AG04449 (cell line): ENCODE results near the gene EEFSEC.

Experiments
- CTCF ChIA-PET: fragments of 350-600 bp; formaldehyde crosslinking; extraction: SDS; loops from one replicate; lab custom pipeline; 2021; ENCODE audit warnings: antibody characterized with exemption; lab: Yijun Ruan, JAX
- POLR2A ChIA-PET: fragments of 400-600, 350-600 bp; formaldehyde crosslinking; extraction: SDS; loops from one replicate; lab custom pipeline; 2020; ENCODE audit warnings: antibody characterized with exemption, inconsistent platforms; lab: Yijun Ruan, JAX
- DNase-seq: peaks from one replicate; pipeline ENCODE4 v3.0.0-alpha.2; 2010; ENCODE audit warnings: low read depth, low spot score
- H3K4me3 ChIP-seq: 2 replicates; pipeline ENCODE4 v1.5.1; 2011; ENCODE audit warnings: low read depth, mild to moderate bottlenecking, control low read depth, low read length
- CTCF ChIP-seq: IDR thresholded peaks from one replicate; pipeline ENCODE4 v1.5.1; 2011; ENCODE audit warnings: mild to moderate bottlenecking, moderate library complexity, low read length, control low read depth, inconsistent platforms; ENCODE audit not compliant: insufficient read depth; ENCODE audit errors: missing control alignments

EEFSEC gene

GRCh38 chr3:128281056-128281455 is 127.8 kb downstream of the EEFSEC start:
- TF ChIP-seq CTCF: no peak
- POLR2A ChIA-PET: no interaction called here
- CTCF ChIA-PET: interaction anchor here (1.1 kb wide), 1 partner anchor 17 kb away, joined by 3 read pairs; no protein-coding TSS in a partner anchor
- no peak for DNase-seq
- H3K4me3 ChIP-seq: no peak overlapping the region

GRCh38 chr3:128281461-128282367 is 128.4 kb downstream of the EEFSEC start:
- H3K4me3 ChIP-seq: no peak overlapping the region
- no peak for TF ChIP-seq CTCF
- POLR2A ChIA-PET: no interaction called here
- DNase-seq: no peak
- CTCF ChIA-PET: no interaction called here

DNA sequence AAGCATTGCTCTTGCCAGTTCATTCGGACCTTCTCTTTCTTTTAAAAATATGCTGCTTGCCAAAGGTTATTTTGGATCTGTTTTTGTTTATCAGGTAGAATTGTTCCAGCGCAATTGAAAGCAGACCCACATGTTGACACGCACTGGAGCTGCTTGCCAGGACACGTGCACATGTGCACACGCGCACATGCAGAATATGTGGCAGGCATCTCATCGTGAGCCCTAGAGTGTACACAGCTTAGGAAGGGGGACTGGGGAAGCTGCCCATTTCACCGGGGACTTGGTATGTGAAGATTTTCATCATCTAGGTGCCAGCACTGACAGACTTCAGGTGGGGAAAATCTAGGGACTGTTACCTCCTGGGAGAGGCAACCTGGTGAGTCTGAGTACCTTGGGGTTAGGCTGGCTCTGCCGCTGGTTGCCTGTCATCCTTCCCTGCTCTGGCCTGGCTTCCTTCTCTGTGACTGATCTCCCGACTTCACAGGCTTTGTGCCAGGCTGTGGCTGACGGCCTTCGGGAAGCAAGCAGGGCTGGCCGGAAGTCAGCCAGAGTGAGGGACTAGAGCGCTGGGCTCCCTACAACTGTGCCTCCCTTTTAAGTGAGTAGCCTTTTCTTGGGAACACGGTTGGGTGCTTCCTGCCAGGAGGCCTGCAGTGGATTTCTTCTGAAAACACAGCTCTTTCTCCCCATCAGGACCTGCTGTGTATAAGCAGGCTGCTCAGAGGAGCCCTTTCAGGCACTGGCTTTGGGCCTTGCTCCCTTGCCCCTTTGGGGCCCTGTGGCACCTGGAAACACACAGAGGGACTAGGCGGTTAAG is 129.3 kb downstream of the EEFSEC start:
- H3K4me3 ChIP-seq: no peak overlapping the region
- ChIA-PET POLR2A (no interaction called here), CTCF (interaction anchor here (1.0 to 1.3 kb wide), 2 partner anchors 29 to 104 kb away, joined by 3 read pairs; no protein-coding TSS in a partner anchor)
- no peak for DNase-seq
- no peak for TF ChIP-seq CTCF

DNA sequence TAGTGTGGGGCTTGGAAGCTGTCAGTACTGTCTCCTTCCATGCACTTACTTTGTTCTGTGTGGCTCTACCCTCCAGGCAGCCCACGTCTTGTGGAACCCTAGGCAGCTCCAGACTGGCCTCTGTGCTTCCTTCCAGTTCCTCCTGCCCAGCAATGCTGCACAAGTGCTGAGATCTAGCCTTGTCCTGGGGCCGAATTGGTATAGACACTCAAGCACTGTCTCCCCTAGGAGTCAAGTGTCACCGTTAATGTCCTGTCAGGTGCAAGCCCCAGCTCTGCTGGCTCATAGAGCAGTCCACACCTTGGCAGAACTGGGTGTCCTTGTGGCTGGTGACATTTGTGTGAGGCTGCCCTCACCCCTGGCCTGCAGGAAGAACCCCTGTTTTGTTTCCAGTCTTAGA is 130.1 kb downstream of the EEFSEC start:
- DNase-seq: no peak
- H3K4me3 ChIP-seq: no peak overlapping the region
- POLR2A ChIA-PET: no interaction called here
- TF ChIP-seq CTCF: no peak
- CTCF ChIA-PET: interaction anchor here (1.0 to 1.3 kb wide), 2 partner anchors 29 to 105 kb away, joined by 3 read pairs; no protein-coding TSS in a partner anchor

DNA sequence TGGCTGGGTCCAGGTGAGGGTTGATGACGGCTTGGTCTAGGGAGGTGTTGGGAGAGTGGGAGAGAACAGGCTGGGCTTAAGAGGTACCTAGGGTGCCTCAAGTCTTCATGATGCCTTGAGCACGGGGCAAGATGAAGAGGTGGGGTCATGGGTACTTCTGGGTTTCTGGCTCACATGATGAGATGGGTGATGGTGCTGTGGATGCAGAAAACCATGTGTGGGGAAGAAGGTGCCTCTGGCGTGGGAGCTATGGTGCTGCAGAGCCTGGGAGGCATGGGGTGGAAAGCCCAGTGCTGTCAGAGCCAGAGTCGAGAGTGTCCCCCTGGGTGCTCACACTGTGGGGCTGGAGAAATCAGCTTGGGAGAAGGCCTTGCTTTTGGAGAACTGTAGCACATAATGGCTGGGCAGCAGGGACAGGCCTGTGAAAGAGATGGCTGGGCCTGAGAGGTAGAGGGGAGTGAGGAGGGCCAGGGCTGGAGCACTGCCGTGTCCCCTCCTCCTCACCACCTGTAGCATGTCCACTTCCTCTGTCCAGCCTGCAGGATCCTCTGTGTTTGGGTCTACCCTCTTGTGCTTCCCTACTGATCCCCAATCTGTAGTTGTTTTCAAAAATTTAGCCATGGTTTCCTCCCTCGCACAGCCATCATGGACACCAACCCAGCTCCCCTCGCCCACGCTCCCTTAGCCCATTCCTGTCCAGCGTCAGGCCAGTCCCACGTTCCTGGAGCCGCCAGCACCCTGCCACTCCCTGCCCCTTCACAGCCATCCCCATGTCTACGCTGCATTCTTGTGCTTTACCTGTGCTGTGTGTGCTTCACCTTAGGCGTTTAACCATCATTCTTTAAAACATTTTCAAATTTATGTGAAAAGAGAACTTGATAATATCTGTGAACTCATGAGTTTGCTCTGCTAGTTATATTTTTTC is 132.0 kb downstream of the EEFSEC start:
- H3K4me3 ChIP-seq: no peak overlapping the region
- ChIA-PET POLR2A (no interaction called here), CTCF (interaction anchor here (0.7 to 1.3 kb wide), 3 partner anchors 16 to 20 kb away, joined by 3 read pairs; no protein-coding TSS in a partner anchor)
- DNase-seq: no peak
- no peak for TF ChIP-seq CTCF
